ENCODE data around the gene ABCA1. TPM values are rescaled to one million over a fixed set of nuclear protein-coding genes. Genes with fewer than 3 reads are reported as not detected.

Gene ABCA1
- total RNA-seq, 4 donors from 2014 or later = 87.3 to 188 (median 124) TPM

DNA sequence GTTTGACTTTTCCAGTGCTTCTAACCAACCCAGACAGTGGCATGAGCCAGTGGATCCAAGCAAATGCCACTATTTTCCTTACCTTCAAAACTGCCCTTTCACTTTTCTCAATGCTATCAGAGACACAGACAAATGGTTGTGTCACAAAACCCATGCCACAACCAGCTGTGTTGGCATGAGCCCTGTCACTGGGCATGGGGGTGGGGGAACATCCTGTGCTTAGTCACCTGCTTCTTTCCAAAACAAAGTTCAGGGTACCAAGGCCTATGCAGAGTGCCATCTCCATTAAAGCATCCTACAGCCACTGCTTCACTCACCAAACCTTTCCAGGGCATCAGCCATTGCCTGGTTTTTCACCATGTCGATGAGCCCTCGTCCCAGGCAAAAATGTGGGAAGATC, 133.9 kb downstream of the ABCA1 start:
- DNase-seq (ENCODE audit: low spot score) = no peak
- ATAC-seq (ENCODE audit: low FRiP score) = no peak
- TF ChIP-seq, protein P1, sequence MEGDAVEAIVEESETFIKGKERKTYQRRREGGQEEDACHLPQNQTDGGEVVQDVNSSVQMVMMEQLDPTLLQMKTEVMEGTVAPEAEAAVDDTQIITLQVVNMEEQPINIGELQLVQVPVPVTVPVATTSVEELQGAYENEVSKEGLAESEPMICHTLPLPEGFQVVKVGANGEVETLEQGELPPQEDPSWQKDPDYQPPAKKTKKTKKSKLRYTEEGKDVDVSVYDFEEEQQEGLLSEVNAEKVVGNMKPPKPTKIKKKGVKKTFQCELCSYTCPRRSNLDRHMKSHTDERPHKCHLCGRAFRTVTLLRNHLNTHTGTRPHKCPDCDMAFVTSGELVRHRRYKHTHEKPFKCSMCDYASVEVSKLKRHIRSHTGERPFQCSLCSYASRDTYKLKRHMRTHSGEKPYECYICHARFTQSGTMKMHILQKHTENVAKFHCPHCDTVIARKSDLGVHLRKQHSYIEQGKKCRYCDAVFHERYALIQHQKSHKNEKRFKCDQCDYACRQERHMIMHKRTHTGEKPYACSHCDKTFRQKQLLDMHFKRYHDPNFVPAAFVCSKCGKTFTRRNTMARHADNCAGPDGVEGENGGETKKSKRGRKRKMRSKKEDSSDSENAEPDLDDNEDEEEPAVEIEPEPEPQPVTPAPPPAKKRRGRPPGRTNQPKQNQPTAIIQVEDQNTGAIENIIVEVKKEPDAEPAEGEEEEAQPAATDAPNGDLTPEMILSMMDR (IDR thresholded peaks at IDR 0.05) = no peak

DNA sequence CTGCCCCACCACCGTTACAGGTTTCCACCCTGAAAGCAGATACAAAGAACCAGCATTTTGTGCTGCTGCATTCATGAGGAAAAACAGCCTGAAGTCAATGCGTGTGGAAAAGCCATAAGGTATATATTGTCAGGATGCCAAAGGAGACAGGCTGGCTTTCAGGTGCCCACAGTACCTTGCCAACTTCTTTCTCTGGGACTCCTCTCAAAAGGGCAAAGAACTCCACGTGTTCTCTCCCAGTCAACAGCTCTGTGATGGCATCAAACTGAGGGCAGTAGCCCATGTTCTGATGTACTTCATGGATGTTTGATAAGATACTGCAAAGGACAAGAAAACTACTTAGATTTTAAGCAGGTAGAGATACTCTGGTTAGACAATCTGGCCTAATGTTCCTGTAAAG, 139.7 kb downstream of the ABCA1 start:
- no peak for DNase-seq (ENCODE audit: low spot score)
- TF ChIP-seq, protein P1 (IDR thresholded peaks at IDR 0.05) = no peak
- ATAC-seq (ENCODE audit: low FRiP score) = no peak

DNA sequence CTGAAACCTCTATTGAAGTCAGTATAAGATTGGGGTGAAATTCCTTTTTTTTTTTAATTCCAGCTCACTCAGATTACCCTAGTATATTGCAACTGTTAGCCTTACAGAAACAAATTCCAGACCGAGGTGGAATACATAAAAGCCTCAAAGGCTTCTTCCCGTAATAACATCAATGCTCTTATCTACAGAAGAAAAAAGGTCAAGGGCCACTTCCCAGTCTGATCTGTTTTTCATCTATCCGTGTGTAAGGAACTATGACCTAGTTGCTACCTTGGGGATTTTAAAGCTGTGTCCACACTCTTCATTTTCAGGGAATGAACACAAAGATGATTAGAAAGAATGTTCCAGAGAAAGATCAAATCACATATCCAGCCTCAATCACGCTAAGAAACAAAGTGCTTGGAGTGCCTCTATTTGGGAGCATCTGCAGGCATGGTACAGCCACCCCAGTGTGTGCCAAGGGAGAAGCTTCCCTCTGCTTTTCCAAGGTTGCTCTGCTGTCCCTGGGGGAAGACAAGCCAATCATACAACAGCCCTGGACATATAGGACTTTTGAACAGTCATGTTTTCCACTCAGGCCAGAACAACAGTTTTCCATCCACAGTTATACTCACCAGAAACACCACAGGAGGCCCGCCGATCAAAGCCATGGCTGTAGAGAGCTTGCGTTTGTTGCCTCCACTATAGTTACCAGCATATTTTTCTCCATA, 140.5 kb downstream of the ABCA1 start:
- no peak for ATAC-seq (ENCODE audit: low FRiP score)
- TF ChIP-seq, protein P1 (IDR thresholded peaks at IDR 0.05) = no peak
- no peak for DNase-seq (ENCODE audit: low spot score)

DNA sequence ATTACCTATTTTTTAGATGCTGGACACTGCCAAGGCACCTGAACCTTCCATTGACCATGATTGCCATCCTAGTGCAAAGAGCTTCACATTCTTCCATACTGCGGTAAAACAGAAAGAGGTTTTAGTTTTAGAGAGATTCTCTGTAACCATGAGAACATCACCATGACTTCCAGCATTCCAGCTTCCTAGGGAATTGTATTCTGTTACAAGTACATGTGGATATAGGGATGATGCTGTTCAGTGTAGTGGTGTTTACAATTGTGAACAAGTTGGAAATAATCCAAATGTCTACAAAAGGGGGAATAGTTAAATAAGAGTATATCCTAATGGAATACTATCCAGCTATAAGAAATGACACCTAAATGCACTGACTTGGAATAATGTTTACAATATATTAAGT, 141.7 kb downstream of the ABCA1 start:
- no peak for DNase-seq (ENCODE audit: low spot score)
- TF ChIP-seq, protein P1 (IDR thresholded peaks at IDR 0.05) = no peak
- no peak for ATAC-seq (ENCODE audit: low FRiP score)

DNA sequence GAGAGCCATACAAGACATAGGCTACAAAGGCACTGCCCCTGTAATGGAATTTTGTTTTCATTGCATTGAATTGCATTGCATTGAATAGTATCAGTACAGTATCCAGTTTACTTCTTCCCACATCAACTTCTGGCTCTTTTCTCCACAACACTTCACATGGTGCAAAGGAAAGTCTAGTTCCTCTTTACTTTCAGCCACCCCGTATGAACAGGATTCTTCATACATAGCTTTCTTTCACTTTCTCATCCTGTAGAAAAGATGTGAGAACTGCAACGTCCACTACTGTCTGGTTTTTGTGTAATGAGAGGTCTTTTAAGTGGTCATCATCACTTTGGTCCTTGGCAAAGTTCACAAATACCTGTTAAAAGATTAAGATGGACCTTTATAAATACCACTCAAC, 143.9 kb downstream of the ABCA1 start:
- ATAC-seq (ENCODE audit: low FRiP score) (no peak), DNase-seq (ENCODE audit: low spot score) (no peak)
- TF ChIP-seq, protein P1 (IDR thresholded peaks at IDR 0.05) = no peak

DNA sequence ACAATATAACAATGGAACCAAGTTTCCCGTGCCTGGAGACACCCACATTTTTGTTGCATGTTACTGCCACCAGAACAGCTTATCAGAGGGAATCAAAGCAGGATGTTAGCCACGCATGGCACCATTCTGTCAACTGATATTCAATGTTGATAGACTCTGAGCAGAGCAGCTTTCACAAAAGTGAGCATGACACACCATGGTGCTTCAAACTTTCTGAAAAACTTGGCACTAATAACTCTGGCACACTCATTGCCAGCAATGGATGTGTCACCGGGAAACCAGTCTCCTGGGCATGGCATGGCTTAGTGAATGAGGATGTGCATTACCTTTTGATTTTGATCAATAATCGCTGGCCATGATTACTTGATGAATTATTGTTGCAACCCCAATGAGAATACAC, 144.4 kb downstream of the ABCA1 start:
- no peak for DNase-seq (ENCODE audit: low spot score)
- ATAC-seq (ENCODE audit: low FRiP score) = no peak
- TF ChIP-seq, protein P1 (IDR thresholded peaks at IDR 0.05) = no peak

DNA sequence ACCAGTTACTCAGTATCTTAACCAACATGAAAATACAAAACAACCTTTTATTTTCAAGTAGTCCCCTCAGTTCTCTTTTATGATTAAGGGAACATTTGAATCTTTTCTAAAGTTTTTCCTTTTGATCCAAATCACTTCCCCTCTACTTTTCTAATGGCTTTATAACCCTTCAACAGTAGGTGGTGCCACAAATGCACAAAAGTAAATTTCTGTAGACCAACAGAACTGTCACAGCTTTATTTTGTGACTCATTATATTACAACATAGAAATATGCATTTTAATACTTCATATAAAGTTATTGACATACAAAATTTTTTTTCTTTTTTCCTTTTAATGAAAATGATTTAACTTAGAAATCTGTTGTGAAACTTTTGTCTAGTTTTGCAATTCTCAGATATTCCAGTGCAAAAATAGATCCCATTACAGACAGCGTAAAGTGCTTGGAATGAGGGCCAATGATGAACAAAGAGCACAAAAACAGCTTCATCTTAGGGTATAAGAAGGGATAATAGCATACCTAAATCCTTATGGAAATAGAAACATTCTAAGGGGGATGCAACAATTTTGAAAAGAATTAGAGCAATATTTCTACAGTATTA, 147.1 kb downstream of the ABCA1 start:
- DNase-seq (ENCODE audit: low spot score) (no peak), ATAC-seq (ENCODE audit: low FRiP score) (no peak)
- TF ChIP-seq, protein P1 (IDR thresholded peaks at IDR 0.05) = no peak

Measured in omental fat pad (tissue), 4 donors.